Measurements from ENCODE around the gene SLC35D2.
"Not testable (repeated sequence)": the region's sequence is repeated elsewhere in the genome, so short reads cannot be mapped to it uniquely, and the experiment has no call there.

SLC35D2 gene

GRCh38 chr9:96400132-96400910 lies 16.8 kb upstream of the SLC35D2 start:
- DNase-seq (ENCODE audit: low read depth in 3 of 3, low spot score in 1 of 3), result no peak

DNA sequence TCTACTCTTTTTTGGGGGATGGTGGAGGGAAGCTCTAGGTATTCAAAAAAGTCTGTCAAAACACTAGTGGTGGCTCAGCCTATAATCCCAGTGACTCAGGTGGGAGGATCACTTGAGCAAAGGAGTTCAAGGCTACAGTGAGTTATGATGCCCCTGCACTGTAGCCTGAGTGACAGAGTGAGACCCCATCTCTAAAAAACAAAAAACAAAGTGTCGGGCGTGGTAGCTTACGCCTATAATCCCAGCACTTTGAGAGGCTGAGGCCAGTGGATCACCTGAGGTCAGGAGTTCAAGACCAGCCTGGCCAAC lies 15.8 kb upstream of the SLC35D2 start:
- DNase-seq (ENCODE audit: low read depth in 3 of 3, low spot score in 1 of 3), result no peak

DNA sequence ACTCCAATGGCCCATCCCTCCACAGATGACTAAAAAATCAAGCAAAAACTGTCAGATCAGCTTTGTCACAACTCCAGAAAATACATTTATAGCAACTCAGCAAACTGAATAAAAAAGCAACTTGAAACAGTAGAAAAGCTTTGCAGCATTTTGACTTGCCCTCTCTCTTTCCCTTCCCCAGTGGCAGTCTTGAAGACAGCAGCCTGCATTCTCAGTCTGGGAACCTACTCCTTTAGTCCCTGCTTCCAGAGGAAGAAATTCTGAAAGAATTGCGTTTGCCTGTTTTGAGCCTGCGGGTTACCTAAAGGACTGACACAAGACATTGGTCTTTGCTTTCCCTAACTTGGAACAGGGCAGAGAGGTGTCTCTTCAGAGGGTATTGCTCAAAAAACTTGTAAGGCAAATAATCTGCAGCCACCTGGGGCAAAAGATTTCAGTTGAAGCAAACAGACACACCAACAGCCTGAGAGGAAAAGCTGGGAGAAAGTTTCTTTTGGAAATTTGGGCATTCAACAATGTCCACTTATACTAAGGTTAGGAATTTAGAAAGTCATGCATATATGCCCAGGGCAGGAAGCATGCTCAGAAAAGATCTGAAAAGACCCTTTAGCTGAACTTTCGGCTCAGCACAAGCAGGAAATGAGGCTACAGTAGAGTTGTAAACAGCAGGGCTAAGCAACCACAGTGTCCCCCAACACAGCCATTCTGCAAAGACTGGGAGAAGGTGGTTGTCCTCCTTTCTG lies 15.2 kb upstream of the SLC35D2 start:
- DNase-seq (ENCODE audit: low read depth in 3 of 3, low spot score in 1 of 3), result no peak

DNA sequence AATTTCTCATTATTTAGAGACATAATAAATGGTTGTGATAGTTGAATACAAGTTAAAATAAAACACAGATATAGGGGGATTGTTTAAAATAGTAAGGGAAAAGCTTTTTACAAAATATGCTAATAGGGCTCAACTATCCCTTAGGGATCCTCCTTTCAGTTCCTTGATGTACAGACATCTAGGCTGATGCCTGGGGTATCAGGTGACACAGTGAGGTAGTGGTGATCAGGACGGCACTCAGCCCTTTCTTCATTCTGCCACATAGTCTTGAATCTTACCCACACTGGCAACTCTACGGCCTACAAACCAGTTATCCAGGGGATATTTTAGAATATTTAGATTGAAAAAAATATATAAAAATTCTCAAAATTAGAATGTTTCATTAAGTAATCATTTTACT lies 12.5 kb upstream of the SLC35D2 start:
- no peak for DNase-seq (ENCODE audit: low read depth in 3 of 3, low spot score in 1 of 3)

DNA sequence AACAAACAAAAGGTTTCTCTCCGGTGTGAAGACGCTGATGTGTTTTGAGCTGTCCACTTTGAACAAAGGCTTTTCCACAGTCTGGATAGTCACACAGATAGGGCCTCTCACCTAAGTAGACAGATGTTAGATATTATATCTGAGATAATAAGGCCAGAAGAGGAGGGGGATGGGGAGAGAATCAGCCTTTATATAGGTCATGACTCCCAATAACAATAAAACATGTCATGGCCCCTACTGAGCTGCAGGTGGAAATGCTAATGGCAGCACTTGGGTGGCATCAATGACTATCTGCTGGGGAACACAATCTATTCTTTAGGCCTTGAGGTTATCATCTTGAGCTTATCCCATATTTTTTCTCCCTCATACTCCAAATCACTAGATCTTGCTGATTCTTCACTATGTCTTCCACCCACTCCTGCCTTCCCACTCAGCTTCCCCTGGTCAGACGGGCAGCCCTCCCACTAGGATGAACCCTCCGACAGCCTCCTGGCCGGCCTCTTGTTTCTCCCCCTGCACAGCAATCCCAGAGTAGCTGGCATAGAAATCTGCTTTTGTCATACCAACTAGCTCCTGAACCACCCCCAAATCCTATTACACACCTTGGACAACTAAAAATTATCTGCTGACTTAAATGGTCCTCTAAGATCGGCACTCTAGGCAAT lies 11.5 kb upstream of the SLC35D2 start:
- DNase-seq (ENCODE audit: low read depth in 3 of 3, low spot score in 1 of 3), result no peak

DNA sequence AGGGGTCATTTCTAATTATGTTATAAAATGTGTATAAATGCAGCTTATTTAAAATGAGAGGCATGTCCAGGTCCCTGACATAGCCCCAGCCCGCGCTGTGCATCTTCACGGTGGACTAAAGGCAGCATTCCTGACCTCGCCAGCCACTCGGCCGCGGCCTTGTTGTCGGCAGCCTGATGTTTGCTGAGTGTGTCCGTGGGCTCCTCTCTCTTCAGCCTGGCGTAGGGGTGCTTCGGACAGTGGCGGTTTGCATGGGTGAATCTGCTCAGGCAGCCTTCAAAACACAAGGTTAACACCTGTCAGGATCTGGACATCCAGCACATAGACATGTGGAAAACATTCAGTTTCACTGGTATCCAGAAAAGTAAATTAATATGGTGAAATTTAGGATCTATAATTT lies 8.8 kb upstream of the SLC35D2 start:
- DNase-seq (ENCODE audit: low read depth in 3 of 3, low spot score in 1 of 3), result no peak

DNA sequence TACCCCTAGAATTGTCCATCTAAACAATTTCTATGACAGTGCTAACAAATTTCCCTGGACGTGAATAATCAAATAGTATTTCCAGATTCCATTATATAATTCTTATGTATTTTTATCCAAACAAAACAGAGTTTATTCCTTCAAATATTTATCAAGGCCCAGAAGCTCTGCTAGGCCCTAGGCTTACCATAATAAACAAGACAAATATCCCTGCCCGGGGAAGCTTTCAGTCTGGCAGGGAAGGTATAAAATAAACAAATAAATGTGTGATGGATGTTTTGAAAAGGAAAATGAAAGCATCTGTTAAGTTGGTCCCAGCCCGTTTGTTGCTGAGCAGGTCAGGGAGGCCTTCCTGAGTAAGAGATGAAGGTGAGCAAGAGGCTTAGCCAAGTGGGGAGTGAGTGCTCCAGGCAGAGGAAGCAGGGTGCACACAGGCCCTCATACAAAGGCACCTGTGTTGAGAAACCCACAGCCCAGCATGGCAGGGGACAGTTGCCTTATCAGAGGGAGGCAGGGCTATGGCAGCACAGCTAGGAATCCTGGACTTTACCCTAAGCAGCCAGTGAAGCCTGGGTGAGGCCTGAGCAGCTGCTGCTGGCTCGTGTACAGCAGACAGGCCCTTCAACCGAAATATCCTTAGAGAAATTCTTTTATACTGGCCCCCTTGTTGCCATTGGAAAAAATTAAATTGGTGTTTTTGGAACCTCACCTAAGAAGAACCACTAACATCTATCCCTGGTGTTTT lies 7.7 kb upstream of the SLC35D2 start:
- DNase-seq (ENCODE audit: low read depth in 3 of 3, low spot score in 1 of 3), result no peak

DNA sequence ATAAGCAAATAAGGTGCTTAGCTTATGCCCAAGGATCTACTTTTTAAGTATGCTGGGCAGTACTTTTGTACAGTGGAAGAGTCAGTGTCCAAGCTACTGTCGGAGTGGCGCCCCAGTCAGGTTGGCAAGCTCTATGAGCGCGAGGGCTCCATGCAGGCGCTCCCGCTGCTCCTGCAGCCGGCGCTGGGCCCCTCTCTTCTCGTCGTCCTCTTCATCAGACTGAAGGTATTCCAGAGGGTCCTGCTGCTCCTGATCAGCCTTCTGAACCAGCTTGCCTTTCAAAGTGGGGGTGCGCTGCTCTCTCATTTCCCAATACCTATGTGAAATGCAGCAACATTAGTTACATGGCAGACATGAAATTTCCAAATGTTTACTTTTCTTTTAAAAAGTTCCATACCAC lies 4.6 kb upstream of the SLC35D2 start:
- no peak for DNase-seq (ENCODE audit: low read depth in 3 of 3, low spot score in 1 of 3)

DNA sequence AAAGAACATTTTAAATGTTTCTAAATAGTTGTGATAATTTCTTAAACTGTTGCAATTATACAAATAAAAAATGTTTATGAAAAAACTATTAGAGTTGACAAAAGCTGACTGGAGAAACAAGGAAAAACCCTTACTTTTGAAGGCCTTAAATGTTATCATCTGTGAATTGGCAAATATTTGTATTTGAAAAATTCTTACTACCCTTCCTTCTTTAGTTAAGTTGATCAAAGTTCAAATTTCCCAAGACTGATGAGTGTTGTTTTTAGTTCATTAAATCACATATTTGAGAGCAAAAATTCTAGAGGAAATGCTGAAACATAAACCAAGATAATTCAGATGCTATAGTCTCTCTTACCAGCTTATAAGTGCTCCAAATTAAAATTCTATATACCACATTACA lies 2.6 kb upstream of the SLC35D2 start:
- no peak for DNase-seq (ENCODE audit: low read depth in 3 of 3, low spot score in 1 of 3)

- no peak for DNase-seq (ENCODE audit: low read depth in 3 of 3, low spot score in 1 of 3)
Measured at GRCh38 chr9:96382839-96383164, 709 bp downstream of the SLC35D2 start.

- DNase-seq (ENCODE audit: low read depth in 3 of 3, low spot score in 1 of 3), result no peak
Measured at GRCh38 chr9:96382175-96382574, 1.3 kb downstream of the SLC35D2 start.

- no peak for DNase-seq (ENCODE audit: low read depth in 3 of 3, low spot score in 1 of 3)
Measured at GRCh38 chr9:96381696-96382095, 1.8 kb downstream of the SLC35D2 start.

- DNase-seq (ENCODE audit: low read depth in 3 of 3, low spot score in 1 of 3), result no peak
Measured at GRCh38 chr9:96381125-96381524, 2.4 kb downstream of the SLC35D2 start.

DNA sequence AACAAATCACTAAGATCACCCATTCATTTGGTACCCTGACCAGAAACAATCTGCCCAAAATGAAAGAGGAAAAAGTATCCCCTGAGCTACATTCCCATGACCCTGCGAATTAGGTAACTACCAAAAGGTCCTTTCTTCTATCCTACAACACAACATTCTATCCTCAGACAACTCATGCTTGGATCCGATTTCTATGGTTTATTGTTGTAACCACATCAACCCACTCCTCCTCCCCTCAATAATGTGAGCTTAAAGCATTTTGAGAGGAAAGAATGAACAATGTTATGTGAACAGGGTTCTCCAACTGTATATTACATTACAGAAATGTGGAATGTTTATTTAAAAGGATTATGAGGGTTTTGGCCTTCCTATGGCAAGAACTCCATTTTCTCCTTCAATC lies 4.0 kb downstream of the SLC35D2 start:
- no peak for DNase-seq (ENCODE audit: low read depth in 3 of 3, low spot score in 1 of 3)

GRCh38 chr9:96378187-96378586 lies 5.3 kb downstream of the SLC35D2 start:
- no peak for DNase-seq (ENCODE audit: low read depth in 3 of 3, low spot score in 1 of 3)

- DNase-seq (ENCODE audit: low read depth in 3 of 3, low spot score in 1 of 3), result no peak
Measured at GRCh38 chr9:96376891-96377874, 6.3 kb downstream of the SLC35D2 start.

DNA sequence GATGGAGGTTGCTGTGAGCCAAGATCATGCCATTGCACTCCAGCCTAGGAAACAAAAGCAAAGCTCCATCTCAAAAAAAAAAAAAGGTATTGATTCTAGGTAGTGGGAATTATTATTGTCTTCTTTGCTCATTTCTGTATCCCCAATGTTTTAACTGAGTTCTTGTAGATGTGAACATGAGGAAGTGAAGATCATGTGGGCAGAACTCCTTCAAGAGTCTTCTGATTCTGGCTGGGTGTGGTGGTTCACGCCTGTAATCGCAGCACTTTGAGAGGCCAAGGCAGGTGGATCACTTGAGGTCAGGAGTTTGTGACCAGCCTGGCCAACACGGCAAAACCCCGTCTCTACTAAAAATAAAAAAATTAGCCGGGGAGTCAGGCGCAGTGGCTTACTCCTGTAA lies 8.0 kb downstream of the SLC35D2 start:
- DNase-seq (ENCODE audit: low read depth in 3 of 3, low spot score in 1 of 3), result not testable (repeated sequence)

DNA sequence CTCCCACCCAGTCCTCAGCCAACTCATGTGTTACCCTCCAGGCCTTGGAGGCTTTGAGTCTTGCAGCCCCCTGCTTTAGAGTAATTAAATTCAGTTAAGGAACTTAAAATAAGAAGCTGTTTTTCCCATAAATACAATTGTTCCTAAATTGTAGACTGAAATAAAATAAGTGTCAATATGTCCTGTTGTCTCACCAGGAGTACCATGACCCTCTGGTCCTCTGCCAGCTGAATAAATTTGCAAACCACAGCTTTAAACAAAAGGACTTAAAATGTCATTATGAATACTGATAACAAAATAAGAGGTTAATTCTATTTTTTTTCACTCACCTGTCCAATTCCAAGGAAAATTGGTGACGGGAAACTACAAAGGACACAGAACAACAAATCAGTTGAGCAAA lies 15.6 kb downstream of the SLC35D2 start:
- DNase-seq (ENCODE audit: low read depth in 3 of 3, low spot score in 1 of 3), result no peak

GRCh38 chr9:96363175-96363967 lies 20.1 kb downstream of the SLC35D2 start:
- DNase-seq (ENCODE audit: low read depth in 3 of 3, low spot score in 1 of 3), result no peak

DNA sequence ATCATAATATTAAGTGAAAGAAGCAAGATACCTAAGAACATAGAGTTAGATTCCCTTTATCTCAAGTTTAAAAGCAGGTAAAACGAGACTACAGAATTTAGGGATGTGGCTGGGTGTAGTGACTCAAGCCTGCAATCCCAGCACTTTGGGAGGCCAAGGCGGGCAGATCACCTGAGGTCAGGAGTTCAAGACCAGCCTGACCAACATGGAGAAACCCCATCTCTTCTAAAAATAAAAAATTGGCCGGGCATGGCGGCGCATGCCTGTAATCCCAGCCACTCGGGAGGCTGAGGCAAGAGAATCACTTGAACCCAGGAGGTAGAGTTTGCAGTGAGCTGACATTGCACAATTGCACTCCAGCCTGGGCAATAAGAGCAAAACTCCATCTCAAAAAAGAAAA lies 21.4 kb downstream of the SLC35D2 start:
- not testable (repeated sequence) for DNase-seq (ENCODE audit: low read depth in 3 of 3, low spot score in 1 of 3)

Data from stimulated activated CD4-positive, alpha-beta T cell treated with anti-CD3 and anti-CD28 coated beads, TNF-alpha, amount 100 ng/mL, for 1 hour (primary cell).